ENCODE data around the gene TTF1.

GRCh38 chr9:132418726-132419363 is 12.2 kb upstream of the TTF1 start:
- TF ChIP-seq POLR2A (IDR thresholded peaks at IDR 0.05): no peak
- TF ChIP-seq CTCF (IDR thresholded peaks at IDR 0.05): no peak

Measured in uterus (tissue), 2 donors.